HG03095 (cell line): ENCODE data around the gene COX6A2.

Experiments used
- ATAC-seq: cut with Tn5 transposase; IDR thresholded peaks from one replicate; pipeline ENCODE4 v1.9.1; 2021; ENCODE audit warnings: moderate library complexity; ENCODE audit not compliant: unreplicated experiment

The COX6A2 gene

DNA sequence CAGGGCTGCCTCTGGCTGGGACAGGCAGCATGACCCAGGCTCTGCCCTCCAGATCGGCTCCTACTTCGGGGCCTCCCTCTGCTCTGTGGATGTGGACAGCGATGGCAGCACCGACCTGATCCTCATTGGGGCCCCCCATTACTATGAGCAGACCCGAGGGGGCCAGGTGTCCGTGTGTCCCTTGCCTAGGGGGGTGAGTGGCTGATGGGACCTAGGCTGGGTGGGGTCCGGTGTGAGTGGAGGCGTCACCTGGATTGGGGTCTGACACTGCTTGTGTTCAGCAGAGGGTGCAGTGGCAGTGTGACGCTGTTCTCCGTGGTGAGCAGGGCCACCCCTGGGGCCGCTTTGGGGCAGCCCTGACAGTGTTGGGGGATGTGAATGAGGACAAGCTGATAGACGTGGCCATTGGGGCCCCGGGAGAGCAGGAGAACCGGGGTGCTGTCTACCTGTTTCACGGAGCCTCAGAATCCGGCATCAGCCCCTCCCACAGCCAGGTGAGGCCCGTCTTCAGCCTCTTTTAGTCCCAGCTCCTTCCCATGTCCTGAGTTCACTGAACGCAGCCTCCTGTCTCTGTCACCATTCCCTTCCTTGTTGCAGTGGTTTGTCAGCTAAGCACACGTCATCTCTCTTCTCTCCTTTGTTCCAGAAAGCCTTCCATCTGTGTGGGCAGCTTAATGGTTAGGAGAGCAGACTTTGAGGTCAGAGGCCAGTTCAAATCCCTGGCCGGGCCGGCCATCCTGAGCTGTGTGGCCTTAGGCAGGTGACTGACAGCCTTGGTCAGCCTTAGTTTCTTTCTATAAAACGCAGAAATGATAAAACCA, 16.9 kb downstream of the COX6A2 start:
- no peak for ATAC-seq

- no peak for ATAC-seq
Measured at GRCh38 chr16:31410082-31410481, 18.1 kb downstream of the COX6A2 start.

DNA sequence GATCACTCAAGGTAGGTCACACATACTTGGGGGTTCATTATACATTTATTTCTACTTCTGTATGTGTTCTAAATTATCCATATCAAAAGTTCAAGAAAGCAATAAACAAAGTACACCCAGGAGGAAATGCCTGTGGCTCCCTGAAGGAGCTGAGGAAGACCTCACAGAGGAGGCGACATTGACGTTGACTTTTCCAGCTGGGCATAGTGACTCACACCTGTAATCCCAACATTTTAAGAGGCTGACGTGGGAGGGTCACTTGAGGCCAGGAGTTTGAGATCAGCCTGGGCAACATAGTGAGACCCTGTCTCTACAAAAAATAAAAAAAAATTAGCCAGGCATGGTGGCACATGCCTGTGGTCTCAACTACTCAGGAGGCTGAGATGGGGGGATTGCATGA, 18.7 kb downstream of the COX6A2 start:
- ATAC-seq, result no peak

- ATAC-seq, result no peak
Measured at GRCh38 chr16:31407406-31407805, 20.8 kb downstream of the COX6A2 start.

- ATAC-seq, result no peak
Measured at GRCh38 chr16:31404353-31405064, 23.7 kb downstream of the COX6A2 start.

- no peak for ATAC-seq
Measured at GRCh38 chr16:31403590-31404352, 24.4 kb downstream of the COX6A2 start.

DNA sequence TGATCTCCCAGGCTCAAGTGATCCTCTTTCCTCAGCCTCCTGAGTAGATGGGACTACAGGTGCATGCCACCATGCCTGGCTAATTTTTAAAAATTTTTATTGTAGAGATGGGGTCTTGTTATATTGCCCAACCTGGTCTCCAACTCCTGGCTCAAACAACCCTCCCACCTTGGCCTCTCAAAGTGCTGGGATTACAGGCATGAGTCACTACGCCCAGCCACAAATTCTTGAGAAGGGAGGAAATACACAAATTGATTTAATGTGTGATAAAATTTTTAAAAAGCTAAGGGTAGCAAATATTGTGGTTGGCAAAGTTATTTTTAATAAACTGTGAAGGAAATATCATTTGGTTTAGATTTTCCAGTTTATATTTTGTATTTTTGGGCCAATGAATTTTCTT, 25.5 kb downstream of the COX6A2 start:
- no peak for ATAC-seq

GRCh38 chr16:31401436-31401835, 26.7 kb downstream of the COX6A2 start:
- ATAC-seq, result no peak

- ATAC-seq, result no peak
Measured at GRCh38 chr16:31400191-31400590, 28.0 kb downstream of the COX6A2 start.

- ATAC-seq, result no peak
Measured at GRCh38 chr16:31397701-31398100, 30.5 kb downstream of the COX6A2 start.

- ATAC-seq, result no peak
Measured at GRCh38 chr16:31397096-31397660, 31.0 kb downstream of the COX6A2 start.

- ATAC-seq, result no peak
Measured at GRCh38 chr16:31395647-31396046, 32.5 kb downstream of the COX6A2 start.

- no peak for ATAC-seq
Measured at GRCh38 chr16:31393056-31393455, 35.1 kb downstream of the COX6A2 start, which contains the start of gene ITGAD. ITGAD (plus strand) TSS chr16:31393335; CDS start chr16:31393361, 26 bp downstream.

GRCh38 chr16:31390504-31391041, 37.6 kb downstream of the COX6A2 start:
- ATAC-seq, result no peak

GRCh38 chr16:31388535-31388934, 39.6 kb downstream of the COX6A2 start:
- ATAC-seq, result no peak

- no peak for ATAC-seq
Measured at GRCh38 chr16:31386157-31386984, 41.8 kb downstream of the COX6A2 start.

DNA sequence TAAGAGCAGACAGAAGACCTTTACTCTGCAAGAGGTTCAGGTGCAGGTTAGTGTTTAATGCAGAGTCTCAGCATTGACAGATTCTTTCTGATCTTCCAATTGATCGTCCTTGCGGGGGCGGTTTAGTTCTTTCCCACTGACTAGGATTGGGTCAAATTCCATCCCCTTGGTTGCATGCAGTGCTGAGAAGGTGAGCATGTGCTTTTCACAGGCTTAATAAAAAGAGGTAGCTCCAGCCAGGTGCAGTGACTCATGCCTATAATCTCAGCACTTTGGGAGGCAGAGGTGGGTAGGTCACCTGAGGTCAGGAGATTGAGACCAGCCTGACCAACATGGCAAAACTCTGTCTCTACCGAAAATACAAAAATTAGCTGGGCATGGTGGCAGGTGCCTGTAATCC, 42.5 kb downstream of the COX6A2 start:
- no peak for ATAC-seq

DNA sequence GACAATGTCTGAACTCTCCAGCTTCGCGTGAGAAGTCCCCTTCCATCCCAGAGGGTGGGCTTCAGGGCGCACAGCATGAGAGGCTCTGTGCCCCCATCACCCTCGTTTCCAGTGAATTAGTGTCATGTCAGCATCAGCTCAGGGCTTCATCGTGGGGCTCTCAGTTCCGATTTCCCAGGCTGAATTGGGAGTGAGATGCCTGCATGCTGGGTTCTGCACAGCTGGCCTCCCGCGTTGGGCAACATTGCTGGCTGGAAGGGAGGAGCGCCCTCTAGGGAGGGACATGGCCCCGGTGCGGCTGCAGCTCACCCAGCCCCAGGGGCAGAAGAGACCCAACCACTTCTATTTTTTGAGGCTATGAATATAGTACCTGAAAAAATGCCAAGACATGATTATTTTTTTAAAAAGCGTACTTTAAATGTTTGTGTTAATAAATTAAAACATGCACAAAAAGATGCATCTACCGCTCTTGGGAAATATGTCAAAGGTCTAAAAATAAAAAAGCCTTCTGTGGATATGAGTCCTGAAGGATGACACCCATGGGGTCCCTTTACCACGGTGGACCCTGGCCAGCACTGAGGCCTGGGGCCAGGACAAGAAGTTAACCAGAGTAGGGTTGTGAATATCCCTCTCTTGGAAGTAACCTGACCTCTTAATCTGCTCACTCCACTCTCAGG, 45.5 kb downstream of the COX6A2 start:
- no peak for ATAC-seq

DNA sequence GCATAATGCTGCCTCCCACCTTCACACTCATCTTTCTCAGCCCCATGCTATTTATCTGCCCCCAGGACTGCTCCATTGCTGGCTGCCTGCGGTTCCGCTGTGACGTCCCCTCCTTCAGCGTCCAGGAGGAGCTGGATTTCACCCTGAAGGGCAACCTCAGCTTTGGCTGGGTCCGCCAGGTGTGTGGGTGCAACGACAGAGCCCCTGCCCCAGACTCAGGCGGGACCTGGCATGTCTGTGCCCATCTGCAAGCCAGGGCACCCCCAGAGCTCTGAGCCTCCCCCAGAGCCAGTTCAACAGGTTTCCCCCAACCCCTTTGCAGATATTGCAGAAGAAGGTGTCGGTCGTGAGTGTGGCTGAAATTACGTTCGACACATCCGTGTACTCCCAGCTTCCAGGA, 48.0 kb downstream of the COX6A2 start:
- ATAC-seq, result no peak
